ENCODE results near the gene NDUFAF3.

The NDUFAF3 gene

DNA sequence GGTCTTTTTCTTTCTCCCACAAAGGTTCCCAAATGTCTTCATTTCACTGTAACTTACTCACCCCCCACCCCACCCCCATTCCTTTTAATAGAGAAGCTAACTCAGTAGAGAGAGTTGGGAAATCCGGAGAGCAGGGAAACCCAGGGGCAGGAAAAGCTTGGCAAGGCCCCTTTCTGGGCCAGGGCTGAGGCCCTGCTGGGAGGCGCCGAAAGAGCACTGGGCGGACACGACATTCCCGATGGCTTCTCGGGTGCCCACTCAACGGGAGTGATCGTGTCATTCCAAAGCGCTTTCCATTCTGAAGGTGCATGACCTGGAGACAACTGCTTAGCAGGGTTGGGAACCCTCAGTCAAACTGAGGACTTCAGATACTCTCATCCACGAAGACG, 2.0 kb upstream of the NDUFAF3 start:
- no peak for DNase-seq

DNA sequence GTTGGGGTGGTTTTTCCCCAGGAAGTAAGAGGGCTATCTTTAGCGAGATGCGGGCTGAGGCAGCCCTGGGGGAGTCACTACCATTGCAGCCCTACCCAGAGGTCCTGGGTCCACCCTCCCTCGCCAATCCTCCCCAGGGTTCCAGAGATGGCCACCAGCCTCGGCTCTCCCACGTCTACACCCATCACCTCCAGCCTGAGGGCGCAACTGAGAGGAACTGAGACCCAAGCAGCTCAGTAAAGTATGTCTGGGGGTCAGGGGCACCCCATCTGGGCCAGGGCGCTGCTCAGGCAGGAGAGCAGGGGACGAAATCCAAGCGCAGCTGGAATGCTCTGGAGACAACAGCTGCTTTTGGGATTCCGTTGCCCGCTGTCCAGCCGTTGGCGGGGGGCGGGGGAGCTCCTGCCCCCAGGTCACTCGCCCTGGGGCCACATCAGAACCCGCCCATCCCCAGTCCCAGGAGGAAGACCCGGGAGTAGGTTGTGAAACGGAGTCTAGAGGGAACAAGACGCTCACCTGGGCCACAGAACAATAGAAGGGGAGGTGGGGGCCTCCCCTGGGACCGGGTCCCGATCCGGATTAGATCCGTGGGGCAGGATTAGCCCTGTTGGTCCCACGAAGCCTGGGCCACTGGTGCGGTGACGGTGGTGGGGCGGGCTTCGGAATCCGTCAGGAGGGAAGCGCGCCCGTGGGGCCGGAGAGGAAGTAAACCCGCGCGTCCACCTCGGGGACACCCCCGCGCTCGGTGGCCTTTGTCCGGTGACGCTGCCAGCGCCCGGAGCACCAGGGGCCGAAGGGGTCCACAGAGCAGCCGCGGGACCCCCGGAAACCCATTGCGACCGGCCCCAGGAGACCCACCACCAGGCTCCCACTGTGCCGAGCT, 1.4 kb upstream of the NDUFAF3 start:
- peak; percentile 49 for DNase-seq

- DNase-seq, result peak; percentile 99
These were observed 608 bp upstream of the NDUFAF3 start for GRCh38 chr3:49021213-49021812.

GRCh38 chr3:49022688-49023171, 809 bp downstream of the NDUFAF3 start:
- DNase-seq, result no peak

DNA sequence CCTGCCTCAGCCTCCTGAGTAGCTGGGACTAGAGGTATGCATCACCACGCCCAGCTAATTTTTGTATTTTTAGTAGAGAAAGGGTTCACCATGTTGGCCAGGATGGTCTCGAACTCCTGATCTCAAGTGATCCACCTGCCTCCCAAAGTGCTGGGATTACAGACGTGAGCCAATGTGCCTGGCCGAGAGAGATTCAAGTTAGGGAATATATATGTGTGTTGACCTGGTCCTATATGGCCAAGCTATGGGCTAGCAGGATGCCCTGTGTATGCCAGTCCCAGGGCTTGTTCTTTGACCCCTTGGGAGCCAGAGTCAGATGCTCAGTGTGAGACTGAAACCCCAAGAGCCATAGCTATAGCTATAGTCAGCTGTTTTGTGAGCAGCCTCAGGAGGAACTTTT, 1.9 kb downstream of the NDUFAF3 start:
- DNase-seq, result no peak

DNA sequence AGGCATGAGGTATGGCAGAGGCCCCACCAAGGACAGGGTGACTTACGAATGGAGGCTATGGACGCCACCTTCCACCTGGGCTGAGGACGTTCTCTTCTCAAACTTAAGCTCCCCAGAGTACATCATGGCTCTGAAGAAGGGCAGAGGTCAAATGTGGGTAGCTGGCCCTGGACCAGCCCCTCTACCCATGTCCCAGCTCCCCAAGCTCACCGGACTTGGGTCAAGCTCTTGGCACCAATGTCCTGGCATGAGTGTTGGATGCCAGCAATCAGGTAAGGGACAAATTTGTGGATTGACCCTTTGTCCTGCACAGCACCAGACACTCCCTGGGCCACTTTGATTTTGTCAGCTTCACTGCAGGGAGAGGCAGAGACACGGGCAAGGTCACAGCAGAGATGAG, 2.5 kb downstream of the NDUFAF3 start:
- no peak for DNase-seq

GRCh38 chr3:49025005-49025792, 3.3 kb downstream of the NDUFAF3 start:
- no peak for DNase-seq

DNA sequence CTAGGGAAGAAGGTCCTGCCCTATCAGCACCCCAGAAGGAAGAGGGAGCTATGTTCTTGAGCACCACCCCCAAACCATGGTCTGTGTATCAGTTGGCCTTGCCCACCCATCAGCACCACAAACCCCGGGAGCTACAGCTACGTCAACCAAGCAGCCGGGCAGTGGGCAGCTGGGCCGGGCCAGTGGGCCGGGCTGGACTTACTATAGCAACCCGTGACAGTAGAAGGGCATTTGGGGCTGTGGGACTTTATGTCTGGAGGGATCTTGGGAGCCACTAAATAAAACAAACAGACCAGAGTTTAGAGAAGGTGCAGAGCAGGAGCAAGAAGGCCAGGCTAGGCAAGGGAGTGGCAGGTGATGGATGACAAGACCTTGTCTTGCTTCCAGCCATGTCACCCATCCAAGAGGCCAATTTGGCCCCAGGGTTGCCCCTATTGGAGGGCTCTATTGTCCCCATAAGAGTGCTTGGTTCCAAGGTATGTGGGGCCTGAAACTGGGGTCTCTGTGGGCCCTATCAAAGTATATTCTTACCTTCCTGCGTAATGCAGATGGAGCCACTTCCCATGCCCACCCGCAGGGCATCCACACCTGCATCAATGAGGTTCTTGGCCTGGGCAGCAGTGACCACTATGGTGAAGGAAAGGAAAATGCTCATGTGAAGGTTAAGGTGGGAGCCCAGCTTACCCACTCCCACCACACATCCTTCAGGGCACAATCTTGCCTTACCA, 4.0 kb downstream of the NDUFAF3 start:
- DNase-seq, result no peak

DNA sequence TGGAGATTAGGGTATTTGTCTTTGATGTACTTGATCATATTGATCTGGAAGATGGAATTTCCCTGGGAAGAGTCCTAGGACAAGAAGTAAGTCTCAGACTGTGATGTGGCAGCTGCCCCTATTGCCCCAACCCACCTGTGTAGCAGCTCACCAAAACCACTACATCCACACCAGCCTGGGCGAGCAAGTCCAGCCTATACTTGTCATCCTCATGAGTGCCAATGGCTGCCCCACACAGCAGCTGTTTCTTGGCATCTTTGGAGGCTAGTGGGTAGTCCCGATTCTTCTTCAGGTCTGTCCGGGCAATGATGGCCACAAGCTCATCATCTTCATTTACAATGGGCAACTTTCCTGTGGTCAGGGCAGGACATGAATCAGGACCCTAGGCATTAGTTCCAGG, 4.6 kb downstream of the NDUFAF3 start:
- DNase-seq, result no peak

- DNase-seq, result no peak
These were observed 5.7 kb downstream of the NDUFAF3 start for GRCh38 chr3:49027634-49028033.

DNA sequence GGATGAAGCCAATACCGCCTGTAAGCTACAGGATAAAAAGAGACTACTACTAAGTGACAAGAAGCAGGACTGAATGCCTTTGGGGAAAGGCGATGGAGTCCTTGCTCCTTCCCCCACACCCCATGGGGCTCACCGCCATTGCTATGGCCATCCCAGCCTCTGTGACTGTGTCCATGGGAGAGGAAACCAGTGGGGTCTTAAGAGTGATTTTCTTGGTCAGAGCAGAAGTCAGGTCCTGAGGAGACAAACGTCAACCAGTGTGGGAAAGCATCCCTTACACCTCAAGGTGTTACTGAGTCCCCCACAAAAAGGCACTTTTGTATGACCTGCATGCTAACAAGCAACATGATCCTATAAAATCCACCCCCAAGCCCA, 6.4 kb downstream of the NDUFAF3 start:
- DNase-seq, result no peak

- peak; percentile 96 for DNase-seq
These were observed 7.0 kb downstream of the NDUFAF3 start, which contains the start of gene IMPDH2 for GRCh38 chr3:49028673-49029562. Gene IMPDH2 (minus strand): TSS chr3:49029398. CDS start chr3:49029350, 48 bp downstream.

DNA sequence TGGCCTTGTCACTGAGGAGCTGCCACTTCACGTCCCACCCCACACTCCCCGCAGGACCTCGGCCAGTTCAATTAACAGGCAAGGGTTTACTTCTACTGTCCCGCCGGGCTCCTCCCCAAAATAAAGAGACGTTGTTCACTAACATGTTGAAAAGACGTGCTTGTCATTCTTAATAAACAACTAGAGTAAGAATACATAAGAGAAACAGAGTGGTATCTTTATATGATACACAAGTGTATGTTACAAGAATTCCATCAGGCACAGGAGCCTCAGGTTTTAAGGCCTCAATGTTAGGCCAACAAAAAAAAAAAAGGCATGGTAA, 7.6 kb downstream of the NDUFAF3 start:
- DNase-seq, result no peak

DNA sequence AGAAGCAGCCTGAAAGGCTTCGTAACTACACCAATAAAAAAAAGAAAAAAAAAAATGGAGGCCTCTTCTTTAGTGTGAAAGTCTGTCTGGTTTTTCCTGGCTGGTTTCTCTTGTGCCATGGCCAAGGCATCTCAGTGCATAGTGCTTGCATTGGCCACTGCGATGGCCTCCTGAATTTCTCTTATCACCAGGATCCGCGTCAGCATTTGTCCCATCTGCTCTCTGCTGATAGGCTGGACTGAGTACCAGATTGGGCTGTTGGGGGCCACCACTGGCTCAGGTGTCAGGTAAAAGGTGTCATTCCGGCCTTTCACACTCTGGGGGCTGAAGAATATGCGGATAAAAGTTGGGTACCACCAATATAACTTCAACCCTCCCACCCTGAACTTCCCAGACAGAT, 8.4 kb downstream of the NDUFAF3 start:
- DNase-seq, result no peak

- no peak for DNase-seq
These were observed 10.9 kb downstream of the NDUFAF3 start for GRCh38 chr3:49032646-49033304.

GRCh38 chr3:49034650-49035049, 12.7 kb downstream of the NDUFAF3 start:
- no peak for DNase-seq

DNA sequence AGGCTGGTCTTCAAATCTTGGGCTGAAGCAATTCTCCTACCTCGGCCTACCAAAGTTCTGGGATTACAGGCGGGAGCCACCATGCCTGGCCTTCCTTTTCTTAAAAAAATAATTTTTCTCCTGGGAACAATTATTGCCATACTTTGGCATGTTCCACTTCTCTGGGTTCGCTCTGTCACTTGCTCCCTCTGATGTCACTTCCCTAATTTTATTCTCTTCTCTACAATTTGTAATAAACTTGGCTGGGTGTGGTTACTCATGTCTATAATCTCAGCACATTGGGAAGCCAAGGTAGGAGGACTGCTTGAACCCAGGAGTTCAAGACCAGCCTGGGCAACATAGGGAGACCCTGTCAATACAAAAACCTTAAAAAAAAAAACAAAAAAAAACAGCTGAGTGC, 13.4 kb downstream of the NDUFAF3 start:
- no peak for DNase-seq

- no peak for DNase-seq
These were observed 31.6 kb downstream of the NDUFAF3 start for GRCh38 chr3:49053543-49053942.

- no peak for DNase-seq
These were observed 32.5 kb downstream of the NDUFAF3 start for GRCh38 chr3:49054344-49054862.

DNA sequence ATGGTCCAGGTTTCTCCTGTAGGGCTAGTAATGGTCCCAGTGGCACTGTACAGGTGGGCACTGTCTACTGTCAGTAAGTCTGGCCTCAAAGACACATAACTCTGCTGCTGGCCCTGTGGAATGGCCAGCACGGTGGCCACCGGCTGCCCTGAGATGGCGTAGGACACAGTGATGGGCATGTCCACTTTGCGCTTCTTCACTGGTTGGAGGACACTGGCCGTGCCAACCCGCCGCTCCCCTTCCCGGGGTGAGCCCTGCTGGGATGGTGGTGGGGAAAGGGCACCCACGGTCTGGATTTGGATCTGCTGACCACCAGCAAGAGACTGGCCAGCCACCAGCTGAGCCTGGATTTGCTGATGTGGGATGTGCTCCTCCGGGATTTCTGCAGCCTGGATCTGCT, 35.3 kb downstream of the NDUFAF3 start:
- DNase-seq, result no peak

GRCh38 chr3:49058011-49058410, 36.1 kb downstream of the NDUFAF3 start:
- DNase-seq, result no peak

All from activated CD4-positive, alpha-beta T cell treated with anti-CD3 and anti-CD28 coated beads for 48 hours (primary cell).